NB4 (cell line): ENCODE measurements around the gene FPR3.

Experiments
- CTCF ChIP-seq: IDR thresholded peaks from one replicate; pipeline ENCODE4 v1.5.1; 2012; ENCODE audit warnings: low read depth, low read length
- MAX ChIP-seq: IDR thresholded peaks from 2 replicates; pipeline ENCODE4 v1.6.1; 2011; ENCODE audit warnings: low read depth, low read length
- MYC ChIP-seq: IDR thresholded peaks from 2 replicates; pipeline ENCODE4 v1.6.1; 2011; ENCODE audit warnings: low read depth, low read length
- POLR2A ChIP-seq: IDR thresholded peaks from 2 replicates; pipeline ENCODE4 v1.6.1; 2011; ENCODE audit warnings: mild to moderate bottlenecking; ENCODE audit not compliant: insufficient read length; ENCODE audit errors: extremely low read depth

GRCh38 chr19:51803519-51803918 is 8.6 kb downstream of the FPR3 start:
- TF ChIP-seq CTCF, result no peak
- no peak for TF ChIP-seq MAX
- TF ChIP-seq POLR2A, result no peak
- TF ChIP-seq MYC, result no peak
